ENCODE data around the gene GSTM1.

Gene GSTM1

GRCh38 chr1:109657395-109657794, 30.2 kb upstream of the GSTM1 start:
- H3K4me2 ChIP-seq (ENCODE audit: low read length), result no peak overlapping the region

GRCh38 chr1:109657970-109658369, 29.6 kb upstream of the GSTM1 start:
- H3K9me2 ChIP-seq (replicated peaks; ENCODE audit: control insufficient read depth, low read length), result no peaks in the 10 kb centered on the region
- TF ChIP-seq EZH2phosphoT487 (IDR thresholded peaks at IDR 0.05; ENCODE audit: borderline replicate concordance, low read length) (no peak), CTCF (IDR thresholded peaks at IDR 0.05; ENCODE audit: low read depth, low read length, poor library complexity, severe bottlenecking) (no peak)
- no peaks in the 10 kb centered on the region for H3K79me2 ChIP-seq (ENCODE audit: control insufficient read depth, low read length)
- no peaks in the 10 kb centered on the region for H3K36me3 ChIP-seq (ENCODE audit: control insufficient read depth, low read length)
- H3K4me1 ChIP-seq (ENCODE audit: control insufficient read depth, low read length), result peaks cover 16% of the 10 kb centered on the region
- H3F3A ChIP-seq (ENCODE audit: control insufficient read depth, insufficient read depth), result no peaks in the 10 kb centered on the region
- peaks cover 12% of the 10 kb centered on the region for H3K27me3 ChIP-seq (ENCODE audit: control insufficient read depth, low read length)
- no peaks in the 10 kb centered on the region for H3K9me3 ChIP-seq (ENCODE audit: control insufficient read depth, insufficient read depth, low read length)
- no peak overlapping the region for H3K27ac ChIP-seq (ENCODE audit: low read depth, low read length)
- H3K4me2 ChIP-seq (ENCODE audit: low read length), result no peak overlapping the region
- H3K4me3 ChIP-seq (ENCODE audit: low read length), result no peak overlapping the region
- no peaks in the 10 kb centered on the region for H4K20me1 ChIP-seq (ENCODE audit: control insufficient read depth, insufficient read depth, low read depth, low read length)

More at GRCh38 chr1:109657395-109657794, 30.2 kb upstream of the GSTM1 start:
- no peaks in the 10 kb centered on the region for H3K79me2 ChIP-seq (ENCODE audit: control insufficient read depth, low read length)
- no peaks in the 10 kb centered on the region for H3K9me3 ChIP-seq (ENCODE audit: control insufficient read depth, insufficient read depth, low read length)
- H3K27ac ChIP-seq (ENCODE audit: low read depth, low read length), result no peak overlapping the region
- no peaks in the 10 kb centered on the region for H3K9me2 ChIP-seq (replicated peaks; ENCODE audit: control insufficient read depth, low read length)
- no peaks in the 10 kb centered on the region for H3F3A ChIP-seq (ENCODE audit: control insufficient read depth, insufficient read depth)
- no peaks in the 10 kb centered on the region for H3K36me3 ChIP-seq (ENCODE audit: control insufficient read depth, low read length)
- peaks cover 15% of the 10 kb centered on the region for H3K27me3 ChIP-seq (ENCODE audit: control insufficient read depth, low read length)
- H3K4me3 ChIP-seq (ENCODE audit: low read length), result no peak overlapping the region
- H3K4me1 ChIP-seq (ENCODE audit: control insufficient read depth, low read length), result peaks cover 16% of the 10 kb centered on the region
- TF ChIP-seq EZH2phosphoT487 (IDR thresholded peaks at IDR 0.05; ENCODE audit: borderline replicate concordance, low read length) (no peak), CTCF (IDR thresholded peaks at IDR 0.05; ENCODE audit: low read depth, low read length, poor library complexity, severe bottlenecking) (no peak)
- no peaks in the 10 kb centered on the region for H4K20me1 ChIP-seq (ENCODE audit: control insufficient read depth, insufficient read depth, low read depth, low read length)

- H3K4me2 ChIP-seq (ENCODE audit: low read length), result no peak overlapping the region
- H3K9me2 ChIP-seq (replicated peaks; ENCODE audit: control insufficient read depth, low read length), result no peaks in the 10 kb centered on the region
- TF ChIP-seq EZH2phosphoT487 (IDR thresholded peaks at IDR 0.05; ENCODE audit: borderline replicate concordance, low read length), result no peak
- no peak for TF ChIP-seq CTCF (IDR thresholded peaks at IDR 0.05; ENCODE audit: low read depth, low read length, poor library complexity, severe bottlenecking)
- no peaks in the 10 kb centered on the region for H4K20me1 ChIP-seq (ENCODE audit: control insufficient read depth, insufficient read depth, low read depth, low read length)
- no peaks in the 10 kb centered on the region for H3K9me3 ChIP-seq (ENCODE audit: control insufficient read depth, insufficient read depth, low read length)
- H3F3A ChIP-seq (ENCODE audit: control insufficient read depth, insufficient read depth), result no peaks in the 10 kb centered on the region
- no peak overlapping the region for H3K27ac ChIP-seq (ENCODE audit: low read depth, low read length)
- H3K4me1 ChIP-seq (ENCODE audit: control insufficient read depth, low read length), result peaks cover 16% of the 10 kb centered on the region
- peaks cover 7% of the 10 kb centered on the region; the same call in 1 of the 2 replicates for H3K27me3 ChIP-seq (ENCODE audit: control insufficient read depth, low read length)
- no peaks in the 10 kb centered on the region for H3K36me3 ChIP-seq (ENCODE audit: control insufficient read depth, low read length)
- H3K79me2 ChIP-seq (ENCODE audit: control insufficient read depth, low read length), result no peaks in the 10 kb centered on the region
- no peak overlapping the region for H3K4me3 ChIP-seq (ENCODE audit: low read length)
Measured at GRCh38 chr1:109658533-109659042, 29.0 kb upstream of the GSTM1 start.
